SK-N-SH treated with all-trans-retinoic acid at 6 μM for 48 hours (cell line): Measurements from ENCODE around the gene HACD2.

Experiments
- ATAC-seq: fragments of 200-7000 bp; cut with Tn5 transposase; 3 replicates; pipeline ENCODE4 v1.9.1; 2020; ENCODE audit warnings: mild to moderate bottlenecking, moderate library complexity
- ARNTL ChIP-seq: fragments of 450-650 bp; formaldehyde crosslinking; IDR thresholded peaks from 2 replicates; pipeline ENCODE4 v1.5.0; 2020; ENCODE audit warnings: low read depth, mild to moderate bottlenecking, moderate library complexity, borderline replicate concordance
- CSDC2 ChIP-seq: fragments of 250-450 bp; sonication (Bioruptor Pico); IDR thresholded peaks from 2 replicates; pipeline ENCODE4 v1.5.0; 2020; ENCODE audit warnings: mild to moderate bottlenecking, moderate library complexity
- GLIS3 ChIP-seq: fragments of 250-450 bp; sonication (Bioruptor Pico); IDR thresholded peaks from 2 replicates; pipeline ENCODE4 v1.5.0; 2020; ENCODE audit warnings: mild to moderate bottlenecking, moderate library complexity
- ISL1 ChIP-seq: fragments of 250-450 bp; sonication (Bioruptor Pico); IDR thresholded peaks from 2 replicates; pipeline ENCODE4 v2.1.2; 2022; ENCODE audit warnings: mild to moderate bottlenecking, moderate library complexity
- RARB ChIP-seq: fragments of 250-450 bp; sonication (Bioruptor Pico); IDR thresholded peaks from 2 replicates; pipeline ENCODE4 v1.8.0; 2021; ENCODE audit warnings: mild to moderate bottlenecking, moderate library complexity
- SNAI2 ChIP-seq: fragments of 250-450 bp; sonication (Bioruptor Pico); IDR thresholded peaks from 2 replicates; pipeline ENCODE4 v1.5.0; 2020; ENCODE audit warnings: mild to moderate bottlenecking, moderate library complexity
- TCF4 ChIP-seq: fragments of 250-450 bp; sonication (Bioruptor Pico); IDR thresholded peaks from 2 replicates; pipeline ENCODE4 v1.8.0; 2021; ENCODE audit warnings: mild to moderate bottlenecking, moderate library complexity, borderline replicate concordance
- TOX ChIP-seq: fragments of 250-450 bp; sonication (Bioruptor Pico); IDR thresholded peaks from 2 replicates; pipeline ENCODE4 v1.8.0; 2021; ENCODE audit warnings: mild to moderate bottlenecking, moderate library complexity, borderline replicate concordance
- ZC3H10 ChIP-seq: fragments of 250-450 bp; sonication (Bioruptor Pico); IDR thresholded peaks from 2 replicates; pipeline ENCODE4 v1.5.1; 2021; ENCODE audit warnings: mild to moderate bottlenecking, moderate library complexity
- ZFP3 ChIP-seq: fragments of 250-450 bp; sonication (Bioruptor Pico); IDR thresholded peaks from 2 replicates; pipeline ENCODE4 v1.5.0; 2020; ENCODE audit warnings: mild to moderate bottlenecking, moderate library complexity
- ZFP30 ChIP-seq: fragments of 450-650 bp; formaldehyde crosslinking; IDR thresholded peaks from 2 replicates; pipeline ENCODE4 v1.5.0; 2022; ENCODE audit warnings: mild to moderate bottlenecking, moderate library complexity
- ZNF565 ChIP-seq: fragments of 450-650 bp; formaldehyde crosslinking; conservative IDR thresholded peaks from 2 replicates; pipeline ENCODE4 v1.5.0; 2020; ENCODE audit warnings: low read depth, mild to moderate bottlenecking, moderate library complexity
- ZNF8 ChIP-seq: fragments of 450-650 bp; formaldehyde crosslinking; IDR thresholded peaks from 2 replicates; pipeline ENCODE4 v1.5.0; 2020; ENCODE audit warnings: mild to moderate bottlenecking, moderate library complexity
- TF ChIP-seq, protein P1 (sequence below): fragments of 250-450 bp; sonication (Bioruptor Pico); IDR thresholded peaks from 2 replicates; pipeline ENCODE4 v1.8.0; 2020; ENCODE audit warnings: mild to moderate bottlenecking, moderate library complexity, borderline replicate concordance
- TF ChIP-seq, protein P2 (sequence below): fragments of 250-450 bp; sonication (Bioruptor Pico); IDR thresholded peaks from 2 replicates; pipeline ENCODE4 v1.5.0; 2020; ENCODE audit warnings: mild to moderate bottlenecking, moderate library complexity
- TF ChIP-seq, protein P3 (sequence below): fragments of 250-450 bp; sonication (Bioruptor Pico); IDR thresholded peaks from 2 replicates; pipeline ENCODE4 v1.8.0; 2021; ENCODE audit warnings: low read depth, mild to moderate bottlenecking, moderate library complexity, borderline replicate concordance
- TF ChIP-seq, protein P4 (sequence below): fragments of 250-450 bp; sonication (Bioruptor Pico); IDR thresholded peaks from 2 replicates; pipeline ENCODE4 v1.5.1; 2020; ENCODE audit warnings: low read depth, mild to moderate bottlenecking, moderate library complexity

Gene HACD2

DNA sequence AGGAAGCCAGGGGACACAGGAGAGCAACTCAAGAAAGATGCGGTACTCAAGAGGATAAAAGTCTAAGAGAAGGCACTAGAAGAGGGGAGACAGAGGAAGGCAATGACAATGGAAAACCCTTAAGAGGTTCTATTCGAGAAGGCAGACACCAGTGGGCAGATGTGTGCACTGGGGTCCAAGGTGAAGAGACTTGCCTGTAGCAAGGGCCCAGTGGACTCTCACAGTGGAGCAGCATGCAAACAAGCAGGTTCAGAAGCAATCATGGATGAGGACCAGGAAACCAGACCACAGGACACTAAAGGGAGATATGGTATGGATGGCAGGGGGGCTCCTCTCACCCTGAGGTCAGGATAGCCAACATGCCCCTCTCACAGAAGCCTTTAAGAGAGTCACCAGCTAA is 138.6 kb downstream of the HACD2 start (continued):
- TF ChIP-seq, protein P1, sequence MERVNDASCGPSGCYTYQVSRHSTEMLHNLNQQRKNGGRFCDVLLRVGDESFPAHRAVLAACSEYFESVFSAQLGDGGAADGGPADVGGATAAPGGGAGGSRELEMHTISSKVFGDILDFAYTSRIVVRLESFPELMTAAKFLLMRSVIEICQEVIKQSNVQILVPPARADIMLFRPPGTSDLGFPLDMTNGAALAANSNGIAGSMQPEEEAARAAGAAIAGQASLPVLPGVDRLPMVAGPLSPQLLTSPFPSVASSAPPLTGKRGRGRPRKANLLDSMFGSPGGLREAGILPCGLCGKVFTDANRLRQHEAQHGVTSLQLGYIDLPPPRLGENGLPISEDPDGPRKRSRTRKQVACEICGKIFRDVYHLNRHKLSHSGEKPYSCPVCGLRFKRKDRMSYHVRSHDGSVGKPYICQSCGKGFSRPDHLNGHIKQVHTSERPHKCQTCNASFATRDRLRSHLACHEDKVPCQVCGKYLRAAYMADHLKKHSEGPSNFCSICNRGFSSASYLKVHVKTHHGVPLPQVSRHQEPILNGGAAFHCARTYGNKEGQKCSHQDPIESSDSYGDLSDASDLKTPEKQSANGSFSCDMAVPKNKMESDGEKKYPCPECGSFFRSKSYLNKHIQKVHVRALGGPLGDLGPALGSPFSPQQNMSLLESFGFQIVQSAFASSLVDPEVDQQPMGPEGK = no peak

DNA sequence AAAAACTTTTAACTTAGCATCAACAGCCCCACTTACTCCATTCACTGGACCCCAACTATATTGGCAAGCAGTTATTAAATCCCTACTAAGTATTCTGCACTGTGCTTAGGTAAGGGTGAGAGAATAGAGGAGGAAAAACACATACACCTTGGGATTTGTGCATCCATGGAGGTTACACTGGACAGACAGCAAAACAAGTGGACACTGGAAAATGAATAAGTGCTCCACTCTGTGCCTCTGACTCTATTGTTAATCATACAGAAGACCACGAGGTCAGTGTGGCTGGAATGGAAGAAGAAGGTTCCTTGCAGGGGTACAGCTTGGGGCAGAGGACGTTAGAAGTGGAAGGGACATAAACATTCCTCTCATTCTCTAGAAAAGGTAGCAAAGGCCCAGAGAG is 139.2 kb downstream of the HACD2 start:
- TF ChIP-seq ZFP30 (CRISPR knock-in tag) (no peak), RARB (no peak), ZFP3 (CRISPR knock-in tag) (no peak), ZNF8 (no peak), TCF4 (CRISPR knock-in tag) (no peak), ARNTL (CRISPR knock-in tag) (no peak), TOX (CRISPR knock-in tag) (no peak), CSDC2 (CRISPR knock-in tag) (no peak), ZNF565 (CRISPR knock-in tag) (no peak), GLIS3 (CRISPR knock-in tag) (no peak), ISL1 (no peak)
- TF ChIP-seq, protein P2, sequence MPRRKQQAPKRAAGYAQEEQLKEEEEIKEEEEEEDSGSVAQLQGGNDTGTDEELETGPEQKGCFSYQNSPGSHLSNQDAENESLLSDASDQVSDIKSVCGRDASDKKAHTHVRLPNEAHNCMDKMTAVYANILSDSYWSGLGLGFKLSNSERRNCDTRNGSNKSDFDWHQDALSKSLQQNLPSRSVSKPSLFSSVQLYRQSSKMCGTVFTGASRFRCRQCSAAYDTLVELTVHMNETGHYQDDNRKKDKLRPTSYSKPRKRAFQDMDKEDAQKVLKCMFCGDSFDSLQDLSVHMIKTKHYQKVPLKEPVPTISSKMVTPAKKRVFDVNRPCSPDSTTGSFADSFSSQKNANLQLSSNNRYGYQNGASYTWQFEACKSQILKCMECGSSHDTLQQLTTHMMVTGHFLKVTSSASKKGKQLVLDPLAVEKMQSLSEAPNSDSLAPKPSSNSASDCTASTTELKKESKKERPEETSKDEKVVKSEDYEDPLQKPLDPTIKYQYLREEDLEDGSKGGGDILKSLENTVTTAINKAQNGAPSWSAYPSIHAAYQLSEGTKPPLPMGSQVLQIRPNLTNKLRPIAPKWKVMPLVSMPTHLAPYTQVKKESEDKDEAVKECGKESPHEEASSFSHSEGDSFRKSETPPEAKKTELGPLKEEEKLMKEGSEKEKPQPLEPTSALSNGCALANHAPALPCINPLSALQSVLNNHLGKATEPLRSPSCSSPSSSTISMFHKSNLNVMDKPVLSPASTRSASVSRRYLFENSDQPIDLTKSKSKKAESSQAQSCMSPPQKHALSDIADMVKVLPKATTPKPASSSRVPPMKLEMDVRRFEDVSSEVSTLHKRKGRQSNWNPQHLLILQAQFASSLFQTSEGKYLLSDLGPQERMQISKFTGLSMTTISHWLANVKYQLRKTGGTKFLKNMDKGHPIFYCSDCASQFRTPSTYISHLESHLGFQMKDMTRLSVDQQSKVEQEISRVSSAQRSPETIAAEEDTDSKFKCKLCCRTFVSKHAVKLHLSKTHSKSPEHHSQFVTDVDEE (CRISPR knock-in tag) = no peak
- TF ChIP-seq, protein P3, sequence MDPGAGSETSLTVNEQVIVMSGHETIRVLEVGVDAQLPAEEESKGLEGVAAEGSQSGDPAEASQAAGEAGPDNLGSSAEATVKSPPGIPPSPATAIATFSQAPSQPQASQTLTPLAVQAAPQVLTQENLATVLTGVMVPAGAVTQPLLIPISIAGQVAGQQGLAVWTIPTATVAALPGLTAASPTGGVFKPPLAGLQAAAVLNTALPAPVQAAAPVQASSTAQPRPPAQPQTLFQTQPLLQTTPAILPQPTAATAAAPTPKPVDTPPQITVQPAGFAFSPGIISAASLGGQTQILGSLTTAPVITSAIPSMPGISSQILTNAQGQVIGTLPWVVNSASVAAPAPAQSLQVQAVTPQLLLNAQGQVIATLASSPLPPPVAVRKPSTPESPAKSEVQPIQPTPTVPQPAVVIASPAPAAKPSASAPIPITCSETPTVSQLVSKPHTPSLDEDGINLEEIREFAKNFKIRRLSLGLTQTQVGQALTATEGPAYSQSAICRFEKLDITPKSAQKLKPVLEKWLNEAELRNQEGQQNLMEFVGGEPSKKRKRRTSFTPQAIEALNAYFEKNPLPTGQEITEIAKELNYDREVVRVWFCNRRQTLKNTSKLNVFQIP (CRISPR knock-in tag) = no peak
- TF ChIP-seq, protein P4, sequence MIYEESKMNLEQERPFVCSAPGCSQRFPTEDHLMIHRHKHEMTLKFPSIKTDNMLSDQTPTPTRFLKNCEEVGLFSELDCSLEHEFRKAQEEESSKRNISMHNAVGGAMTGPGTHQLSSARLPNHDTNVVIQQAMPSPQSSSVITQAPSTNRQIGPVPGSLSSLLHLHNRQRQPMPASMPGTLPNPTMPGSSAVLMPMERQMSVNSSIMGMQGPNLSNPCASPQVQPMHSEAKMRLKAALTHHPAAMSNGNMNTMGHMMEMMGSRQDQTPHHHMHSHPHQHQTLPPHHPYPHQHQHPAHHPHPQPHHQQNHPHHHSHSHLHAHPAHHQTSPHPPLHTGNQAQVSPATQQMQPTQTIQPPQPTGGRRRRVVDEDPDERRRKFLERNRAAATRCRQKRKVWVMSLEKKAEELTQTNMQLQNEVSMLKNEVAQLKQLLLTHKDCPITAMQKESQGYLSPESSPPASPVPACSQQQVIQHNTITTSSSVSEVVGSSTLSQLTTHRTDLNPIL (CRISPR knock-in tag) = no peak
- TF ChIP-seq, protein P1 = no peak

DNA sequence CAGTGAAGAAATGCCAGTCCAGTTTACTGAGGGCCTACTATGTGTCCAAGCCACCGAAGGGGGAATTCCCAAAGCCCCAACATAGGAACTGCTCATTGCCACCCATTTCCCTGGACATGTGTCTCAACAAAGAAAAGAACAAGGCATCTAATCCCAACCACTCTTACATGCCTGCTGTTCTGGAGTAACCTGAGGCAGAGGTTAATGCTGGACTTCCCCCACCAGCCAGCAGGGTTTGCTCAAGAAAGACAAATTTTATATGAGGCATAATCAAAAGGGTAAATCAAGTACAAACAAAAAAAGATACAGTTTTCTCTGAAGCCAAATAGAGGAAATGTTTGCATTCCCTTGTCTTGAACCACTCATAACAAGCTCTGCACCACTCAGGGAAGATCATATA is 140.1 kb downstream of the HACD2 start:
- no peak for ATAC-seq
- TF ChIP-seq, protein P2 (CRISPR knock-in tag) = no peak
- TF ChIP-seq SNAI2 (CRISPR knock-in tag) = no peak
- no peak for TF ChIP-seq GLIS3 (CRISPR knock-in tag)
- TF ChIP-seq, protein P4 (CRISPR knock-in tag) = no peak
- no peak for TF ChIP-seq ZC3H10 (CRISPR knock-in tag)
- TF ChIP-seq ZNF565 (CRISPR knock-in tag) = no peak
- TF ChIP-seq ZFP3 (CRISPR knock-in tag) = no peak

More for the DNA sequence above, 139.2 kb downstream of the HACD2 start:
- ATAC-seq = no peak
